ENCODE measurements around the gene HEPH.
"Not testable (repeated sequence)": the region's sequence is repeated elsewhere in the genome, so short reads cannot be mapped to it uniquely, and the experiment has no call there.

HEPH gene

DNA sequence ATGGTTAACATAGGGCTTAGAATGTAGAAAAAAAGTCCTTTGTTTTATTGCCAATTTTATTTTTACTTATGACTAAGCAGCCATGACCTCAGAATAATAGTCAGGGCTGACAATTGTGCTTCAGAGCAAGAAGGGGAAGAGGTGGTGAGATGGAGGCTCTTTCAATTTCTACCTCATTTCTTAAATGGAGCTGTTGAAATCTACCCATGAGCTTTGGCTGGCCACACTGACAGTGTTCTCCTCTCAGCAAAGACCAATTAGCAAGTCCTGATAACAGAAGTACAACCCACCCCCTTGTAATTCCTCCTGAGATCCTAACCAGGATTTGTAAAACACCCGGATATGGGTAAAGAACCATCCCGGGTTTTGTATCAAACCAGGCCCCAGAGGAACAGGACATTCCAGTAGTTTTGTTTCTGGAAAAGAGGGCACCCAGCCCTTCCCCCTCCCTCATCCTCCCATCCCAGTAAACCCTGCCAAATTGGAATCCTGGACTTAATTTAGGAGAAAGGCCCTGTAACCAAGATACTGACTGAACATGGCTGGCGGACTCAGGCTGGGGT is at the start of gene HEPH:
Gene HEPH, plus strand, starts transcription at position 399 of the 563 bp plus-strand sequence. CDS start 6,324 bp downstream, outside the sequence.
- TF ChIP-seq CTCF (conservative IDR thresholded peaks at IDR 0.05; ENCODE audit: low read depth, low read length) = no peak
- peak within 1 kb of the TSS; percentile 10 for H3K4me3 ChIP-seq (ENCODE audit: low read depth, low read length)
- peak; percentile 3 for DNase-seq (ENCODE audit: low read depth)

- H3K4me3 ChIP-seq (ENCODE audit: low read depth, low read length); DNase-seq (ENCODE audit: low read depth): not testable (repeated sequence)
Measured at GRCh38 chrX:66118722-66119121, 45.3 kb upstream of the HEPH start.

DNA sequence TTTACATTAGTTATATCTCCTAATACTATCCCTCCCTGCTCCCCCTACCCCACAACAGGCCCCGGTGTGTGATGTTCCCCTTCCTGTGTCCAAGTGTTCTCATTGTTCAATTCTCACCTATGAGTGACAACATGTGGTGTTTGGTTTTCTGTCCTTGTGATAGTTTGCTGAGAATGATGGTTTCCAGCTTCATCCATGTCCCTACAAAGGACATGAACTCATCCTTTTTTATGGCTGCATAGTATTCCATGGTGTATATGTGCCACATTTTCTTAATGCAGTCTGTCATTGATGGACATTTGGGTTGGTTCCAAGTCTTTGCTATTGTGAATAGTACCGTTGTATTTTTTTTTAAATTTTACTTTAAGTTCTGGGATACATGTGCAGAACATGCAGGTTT is 42.7 kb upstream of the HEPH start:
- DNase-seq (ENCODE audit: low read depth); H3K4me3 ChIP-seq (ENCODE audit: low read depth, low read length): not testable (repeated sequence)

GRCh38 chrX:66126662-66127061 is 37.4 kb upstream of the HEPH start:
- no peak for TF ChIP-seq CTCF (conservative IDR thresholded peaks at IDR 0.05; ENCODE audit: low read depth, low read length)
- no peak overlapping the region for H3K4me3 ChIP-seq (ENCODE audit: low read depth, low read length)
- DNase-seq (ENCODE audit: low read depth) = no peak

DNA sequence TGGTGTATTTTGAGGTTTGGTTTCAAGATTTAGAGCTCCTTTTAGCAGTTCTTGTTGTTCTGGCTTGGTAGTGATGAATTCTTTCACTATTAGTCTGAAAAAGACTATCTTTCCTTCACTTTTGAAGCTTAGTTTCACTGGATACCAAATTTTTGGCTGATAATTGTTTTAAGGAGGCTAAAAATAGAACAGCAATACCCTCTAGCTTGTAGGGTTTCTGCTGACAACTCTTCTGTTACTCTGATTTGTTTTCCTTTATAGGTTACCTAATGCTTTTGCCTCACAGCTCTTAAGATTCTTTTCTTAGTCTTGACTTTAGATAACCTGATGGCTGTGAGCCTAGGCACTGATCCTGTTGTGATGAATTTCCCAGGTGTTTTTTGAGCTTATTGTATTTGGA is 33.6 kb upstream of the HEPH start:
- no peak for TF ChIP-seq CTCF (conservative IDR thresholded peaks at IDR 0.05; ENCODE audit: low read depth, low read length)
- H3K4me3 ChIP-seq (ENCODE audit: low read depth, low read length) = no peak overlapping the region
- DNase-seq (ENCODE audit: low read depth) = no peak

- not testable (repeated sequence) for DNase-seq (ENCODE audit: low read depth); H3K4me3 ChIP-seq (ENCODE audit: low read depth, low read length)
Measured at GRCh38 chrX:66135284-66135683, 28.8 kb upstream of the HEPH start.

- no peak overlapping the region for H3K4me3 ChIP-seq (ENCODE audit: low read depth, low read length)
- TF ChIP-seq CTCF (conservative IDR thresholded peaks at IDR 0.05; ENCODE audit: low read depth, low read length) = no peak
- DNase-seq (ENCODE audit: low read depth) = no peak
Measured at GRCh38 chrX:66142351-66142750, 21.7 kb upstream of the HEPH start.

- no peak overlapping the region for H3K4me3 ChIP-seq (ENCODE audit: low read depth, low read length)
- TF ChIP-seq CTCF (conservative IDR thresholded peaks at IDR 0.05; ENCODE audit: low read depth, low read length) = no peak
- DNase-seq (ENCODE audit: low read depth) = no peak
Measured at GRCh38 chrX:66144258-66144657, 19.8 kb upstream of the HEPH start.

- no peak for DNase-seq (ENCODE audit: low read depth)
- no peak overlapping the region for H3K4me3 ChIP-seq (ENCODE audit: low read depth, low read length)
- no peak for TF ChIP-seq CTCF (conservative IDR thresholded peaks at IDR 0.05; ENCODE audit: low read depth, low read length)
Measured at GRCh38 chrX:66149519-66149918, 14.5 kb upstream of the HEPH start.
